ENCODE measurements around the gene ZNF580. TPM values are rescaled to one million over a fixed set of nuclear protein-coding genes. Genes with fewer than 3 reads are reported as not detected.

ZNF580 gene
- total and polyA plus RNA-seq, 2 of the 8 experiments (the other 6 are each of a cell fraction or from before 2014, with no cell fraction given), result 12.0 to 24.6 TPM

GRCh38 chr19:55647732-55648584, 7.2 kb downstream of the ZNF580 start, which contains the start of gene CCDC106 (continued):
- TF ChIP-seq KDM5A (IDR thresholded peaks at IDR 0.05; ENCODE audit: low read length) (no peak), NANOG (IDR thresholded peaks at IDR 0.05; ENCODE audit: insufficient read depth, low read depth, low read length, poor library complexity, severe bottlenecking) (no peak), GTF2F1 (IDR thresholded peaks at IDR 0.05; ENCODE audit: borderline replicate concordance, low read depth, low read length) (no peak), BACH1 (IDR thresholded peaks at IDR 0.05; ENCODE audit: low read length) (peak; percentile 95), EGR1 (IDR thresholded peaks at IDR 0.05; ENCODE audit: borderline replicate concordance, low read depth, low read length) (peak; percentile 74; the same call in 1 of the 2 replicates), RXRA (IDR thresholded peaks at IDR 0.05; ENCODE audit: insufficient read depth, low read depth, low read length) (no peak), TEAD4 (IDR thresholded peaks at IDR 0.05; ENCODE audit: low read depth, low read length) (no peak; the same call in 1 of the 2 replicates), JUND (IDR thresholded peaks at IDR 0.05; ENCODE audit: low read length) (no peak), CHD1 (IDR thresholded peaks at IDR 0.05; ENCODE audit: low read depth, low read length) (no peak), KDM1A (IDR thresholded peaks at IDR 0.05; ENCODE audit: borderline replicate concordance, low read length) (0 out of 2 replicates have a peak, but pooled peaks have one; percentile 59), ATF3 (IDR thresholded peaks at IDR 0.05; ENCODE audit: insufficient read depth, low read depth, low read length) (no peak), CBX5 (IDR thresholded peaks at IDR 0.05; ENCODE audit: low read depth, low read length) (no peak), CREB1 (IDR thresholded peaks at IDR 0.05) (no peak), TBP (IDR thresholded peaks at IDR 0.05; ENCODE audit: low read depth, low read length) (peak; percentile 48), POU5F1 (IDR thresholded peaks at IDR 0.05; ENCODE audit: low read depth, low read length) (no peak), ASH2L (IDR thresholded peaks at IDR 0.05; ENCODE audit: low read length) (peak; percentile 72), BCL11A (IDR thresholded peaks at IDR 0.05; ENCODE audit: low read depth in 2 of 2, low read length in 2 of 2) (no peak), CBX8 (IDR thresholded peaks at IDR 0.05; ENCODE audit: borderline replicate concordance, low read depth, low read length) (no peak), SIN3A (conservative IDR thresholded peaks at IDR 0.05 in 1 of 2, IDR thresholded peaks at IDR 0.05 in 1 of 2; ENCODE audit: low read depth in 1 of 2, low read length in 2 of 2) (peak in 1 of 2 experiments; percentile 52; a peak in 1 of 4 replicates), HDAC6 (IDR thresholded peaks at IDR 0.05; ENCODE audit: low read depth, low read length) (no peak), SIX5 (IDR thresholded peaks at IDR 0.05; ENCODE audit: low read depth, low read length) (no peak), RFX5 (IDR thresholded peaks at IDR 0.05; ENCODE audit: borderline replicate concordance, low read depth, low read length) (no peak), RAD21 (IDR thresholded peaks at IDR 0.05 in 1 of 2, conservative IDR thresholded peaks at IDR 0.05 in 1 of 2; ENCODE audit: low read depth in 2 of 2, low read length in 2 of 2) (no peak), FOSL1 (IDR thresholded peaks at IDR 0.05; ENCODE audit: insufficient read depth, low read depth, low read length) (no peak)

Measured in H1 (cell line).